GM12878 (cell line): ENCODE measurements around the gene FBXO21. TPM values are rescaled to one million over a fixed set of nuclear protein-coding genes. Genes with fewer than 3 reads are reported as not detected.

Experiments used
- ATAC-seq: fragments of 200-7000 bp; cut with Tn5 transposase; 3 replicates; pipeline ENCODE4 v1.9.1; 2020; ENCODE audit warnings: mild to moderate bottlenecking, moderate library complexity
- BruUV-seq: library from RNA; stranded (reverse); fragments of 400-500 nt; replicated peaks from 2 replicates; lab custom pipeline; 2021; lab: Mats Ljungman, UMichigan
- CTCF ChIA-PET: fragments of 300-600 bp; sonication (Branson Sonifier 250); formaldehyde crosslinking; extraction: SDS; loops from one replicate; lab custom pipeline; 2021; ENCODE audit warnings: inconsistent platforms; lab: Yijun Ruan, JAX
- POLR2A ChIA-PET: fragments of 350-600 bp; formaldehyde crosslinking; extraction: SDS; loops from one replicate; lab custom pipeline; 2021; ENCODE audit warnings: inconsistent platforms; lab: Charles Lee
- RAD21 ChIA-PET: fragments of 300-600 bp; sonication (Branson Sonifier 250); formaldehyde crosslinking; loops from one replicate; lab custom pipeline; 2023; ENCODE audit warnings: antibody characterized with exemption; ENCODE audit not compliant: unreplicated experiment; lab: Charles Lee
- SMC1A ChIA-PET: fragments of 300-600 bp; sonication (Branson Sonifier 250); formaldehyde crosslinking; loops from one replicate; lab custom pipeline; 2023; ENCODE audit not compliant: unreplicated experiment, uncharacterized antibody; lab: Charles Lee
- DNase-seq: peaks from one replicate; pipeline ENCODE4 v3.0.0-alpha.2; 2011; ENCODE audit warnings: low read depth, low spot score
- FAIRE-seq: peaks from 3 replicates; lab custom pipeline; 2011; peaks lifted over from hg19 to GRCh38; lab: Jason Lieb, UNC
- H2AFZ ChIP-seq: 2 replicates; pipeline ENCODE4 v1.6.0; 2011; ENCODE audit warnings: low read depth, low read length, control low read depth; ENCODE audit not compliant: control insufficient read depth
- H3K27ac ChIP-seq: 2 replicates; pipeline ENCODE4 v1.5.1; 2011; ENCODE audit warnings: control low read depth; ENCODE audit not compliant: control insufficient read depth, insufficient read depth
- H3K27me3 ChIP-seq, 2 experiments: replicated peaks in 1 of 2; 2 replicates each; pipeline versions ENCODE4 v1.6.0 to v1.6.1; 2011; ENCODE audit warnings: low read length in 1 of 2; ENCODE audit not compliant: control insufficient read depth in 2 of 2, insufficient read depth in 2 of 2
- H3K36me3 ChIP-seq, 2 experiments: 2 replicates each; pipeline ENCODE4 v1.5.1; 2011; ENCODE audit warnings: low read length in 1 of 2; ENCODE audit not compliant: control insufficient read depth in 2 of 2, insufficient read depth in 2 of 2
- H3K4me1 ChIP-seq: 2 replicates; pipeline ENCODE4 v1.6.1; 2011; ENCODE audit warnings: mild to moderate bottlenecking, low read length, moderate library complexity, mixed read lengths; ENCODE audit not compliant: control insufficient read depth, insufficient read depth
- H3K4me2 ChIP-seq: 2 replicates; pipeline ENCODE4 v1.6.0; 2011; ENCODE audit warnings: control low read depth; ENCODE audit not compliant: control insufficient read depth, insufficient read depth
- H3K4me3 ChIP-seq: fragments of 200-600 bp; sonication (generic); 2 replicates; pipeline ENCODE4 v1.5.1; 2016
- H3K79me2 ChIP-seq: 2 replicates; pipeline ENCODE4 v1.6.0; 2011; ENCODE audit warnings: low read length; ENCODE audit not compliant: control insufficient read depth, insufficient read depth
- H3K9ac ChIP-seq: 2 replicates; pipeline ENCODE4 v1.8.0; 2011; ENCODE audit warnings: low read length, control low read depth, mixed read lengths; ENCODE audit not compliant: control insufficient read depth, insufficient read depth
- H3K9me3 ChIP-seq: replicated peaks from 3 replicates; pipeline ENCODE4 v1.5.1; 2011; ENCODE audit warnings: mild to moderate bottlenecking, low read length; ENCODE audit not compliant: control insufficient read depth, insufficient read depth
- H4K20me1 ChIP-seq: 2 replicates; pipeline ENCODE4 v1.6.0; 2011; ENCODE audit not compliant: control insufficient read depth, insufficient read depth
- FOXM1 ChIP-seq: IDR thresholded peaks from 2 replicates; pipeline ENCODE4 v1.6.1; 2012; ENCODE audit warnings: low read depth, mild to moderate bottlenecking, inconsistent platforms, low read length, moderate library complexity
- LARP7 ChIP-seq: fragments of 450-650 bp; IDR thresholded peaks from 2 replicates; pipeline ENCODE4 v1.6.1; 2017; ENCODE audit warnings: mild to moderate bottlenecking
- PAX8 ChIP-seq: fragments of 450-650 bp; IDR thresholded peaks from 2 replicates; pipeline ENCODE4 v1.6.1; 2017; ENCODE audit warnings: mild to moderate bottlenecking, moderate library complexity
- PKNOX1 ChIP-seq: fragments of 450-650 bp; IDR thresholded peaks from 2 replicates; pipeline ENCODE4 v1.6.1; 2016; ENCODE audit warnings: mild to moderate bottlenecking
- SPI1 ChIP-seq: IDR thresholded peaks from 2 replicates; pipeline ENCODE4 v1.6.1; 2011; ENCODE audit warnings: low read depth, mild to moderate bottlenecking, low read length, moderate library complexity, borderline replicate concordance; ENCODE audit not compliant: insufficient read depth
- SRF ChIP-seq, 2 experiments: IDR thresholded peaks; 2 replicates each; pipeline ENCODE4 v1.6.1; 2011; ENCODE audit warnings: low read depth in 2 of 2, low read length in 2 of 2, mild to moderate bottlenecking in 1 of 2, moderate library complexity in 1 of 2
- SUZ12 ChIP-seq: fragments of 200-600 bp; sonication (generic); IDR thresholded peaks from one replicate; pipeline ENCODE4 v1.6.1; 2018; ENCODE audit warnings: antibody characterized with exemption, mild to moderate bottlenecking; ENCODE audit not compliant: unreplicated experiment
- WRNIP1 ChIP-seq: IDR thresholded peaks from 2 replicates; pipeline ENCODE4 v1.6.1; 2011; ENCODE audit warnings: low read depth, low read length, improper control_type of control experiment, borderline replicate concordance
- ZNF274 ChIP-seq: IDR thresholded peaks from one replicate; pipeline ENCODE4 v1.8.0; 2011; ENCODE audit not compliant: insufficient read length, insufficient read depth
- ZNF384 ChIP-seq: IDR thresholded peaks from 2 replicates; pipeline ENCODE4 v1.6.1; 2012; ENCODE audit warnings: low read depth, mild to moderate bottlenecking, low read length, improper control_type of control experiment, borderline replicate concordance
- WGBS: methylation state at CpG from one replicate; pipeline ENCODE4 v1.1.6; 2016; ENCODE audit warnings: low lambda C conversion rate; ENCODE audit not compliant: insufficient replicate concordance, insufficient coverage; ENCODE audit errors: missing lambda C conversion rate; 5-methylcytosine and 5-hydroxymethylcytosine counted together
- in situ Hi-C: fragments of 300-500 bp; cut with MboI; formaldehyde crosslinking; loops from 9 replicates; pipeline ENCODE4 v1.14.3; 2018; ENCODE audit warnings: mixed read lengths
- intact Hi-C: fragments of 100-400 bp; cut with micrococcal nuclease; formaldehyde crosslinking; loops from one replicate; pipeline ENCODE4 v1.14.2; 2022; ENCODE audit not compliant: unreplicated experiment
- polyA plus RNA-seq, 11 experiments: library from polyadenylated mRNA; depleted of rRNA in 4 of 11; unstranded in 6 of 11; stranded (reverse) in 5 of 11; fragments of >200 nt; fragmentation: Nextera tagmentation in 4 of 11; fragmentation: Illumina TruSeq in 1 of 11; extraction: Ambion mirVana in 4 of 11; extraction: Trizol in 1 of 11; gene quantifications; 1 replicate in 1 of 11; 2 replicates in 10 of 11; pipeline versions ENCODE4 v1.2.1 to v1.2.3, GENCODE V29; 2011 to 2016; ENCODE audit warnings: inconsistent platforms in 2 of 11, missing spikeins in 2 of 11, low read depth in 1 of 11
- total RNA-seq, 4 experiments: library from RNA; depleted of rRNA in 3 of 4; stranded (reverse); fragments of >200 nt in 3 of 4; fragmentation: Illumina TruSeq in 1 of 4; extraction: Trizol in 1 of 4; gene quantifications; 2 replicates each; pipeline versions ENCODE4 v1.2.1 to v1.2.3, GENCODE V29; 2013 to 2021
- TF ChIP-seq, protein P1 (sequence below): IDR thresholded peaks from 2 replicates; pipeline ENCODE4 v1.6.1; 2011; ENCODE audit warnings: low read depth, mild to moderate bottlenecking, low read length, moderate library complexity, borderline replicate concordance; ENCODE audit errors: extremely low read depth
- TF ChIP-seq, protein P2 (sequence below): fragments of 450-650 bp; IDR thresholded peaks from 2 replicates; pipeline ENCODE4 v1.6.1; 2017; ENCODE audit warnings: mild to moderate bottlenecking, moderate library complexity

FBXO21 gene
- total and polyA plus RNA-seq, 10 of the 15 experiments (the other 5 are each of a cell fraction or from before 2014, with no cell fraction given): 5.5 to 32.6 (median 18.9) TPM

DNA sequence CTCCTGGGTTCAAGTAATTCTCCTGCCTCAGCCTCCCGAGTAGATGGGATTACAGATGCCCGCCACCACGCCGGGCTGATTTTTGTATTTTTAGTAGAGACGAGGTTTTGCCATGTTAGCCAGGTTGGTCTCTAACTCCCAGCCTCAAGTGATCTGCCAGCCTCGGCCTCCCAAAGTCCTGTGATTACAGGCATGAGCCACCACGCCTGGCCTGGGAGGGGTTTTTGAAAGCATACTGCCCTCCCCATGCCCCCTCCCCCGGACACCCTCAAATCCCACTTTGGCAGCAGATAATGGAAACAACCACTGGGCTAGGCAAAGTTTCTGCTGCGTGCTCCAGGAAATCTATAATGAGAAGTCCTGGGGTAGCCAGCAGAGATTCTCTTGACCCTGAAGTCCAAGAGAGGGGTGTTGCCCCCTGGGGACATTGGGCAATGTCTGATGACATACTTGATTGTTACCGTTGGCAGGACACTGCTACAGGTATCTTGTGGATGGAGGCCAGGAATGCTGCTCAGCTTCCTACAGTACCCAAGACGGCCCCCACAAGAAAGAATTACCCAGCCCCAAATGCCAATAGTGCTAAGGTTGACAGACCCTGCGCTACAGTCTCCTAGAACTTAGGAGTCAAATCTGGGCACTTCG, 18.7 kb upstream of the FBXO21 start:
- WGBS: 25% methylated on average over 13 of the region's 13 CpGs
- ATAC-seq: no peak
- Histone ChIP-seq H3K9me3 (no peaks in the 10 kb centered on the region), H3K36me3 (no peaks in the 10 kb centered on the region), H4K20me1 (no peaks in the 10 kb centered on the region), H3K4me2 (no peak overlapping the region), H3K4me1 (no peaks in the 10 kb centered on the region), H3K79me2 (no peaks in the 10 kb centered on the region), H3K27ac (no peak overlapping the region), H3K27me3 (no peaks in the 10 kb centered on the region), H3K9ac (no peak overlapping the region), H2AFZ (no peak overlapping the region), H3K4me3 (no peak overlapping the region)
- POLR2A ChIA-PET: no interaction called here
- in situ Hi-C loops (no loop called here), intact Hi-C loops (no loop called here)
- CTCF ChIA-PET: no interaction called here
- SMC1A ChIA-PET: no interaction called here
- DNase-seq: no peak
- no TSS peak for BruUV-seq
- RAD21 ChIA-PET: no interaction called here
- no peak for FAIRE-seq
- TF ChIP-seq SUZ12 (no peak), PAX8 (no peak)

DNA sequence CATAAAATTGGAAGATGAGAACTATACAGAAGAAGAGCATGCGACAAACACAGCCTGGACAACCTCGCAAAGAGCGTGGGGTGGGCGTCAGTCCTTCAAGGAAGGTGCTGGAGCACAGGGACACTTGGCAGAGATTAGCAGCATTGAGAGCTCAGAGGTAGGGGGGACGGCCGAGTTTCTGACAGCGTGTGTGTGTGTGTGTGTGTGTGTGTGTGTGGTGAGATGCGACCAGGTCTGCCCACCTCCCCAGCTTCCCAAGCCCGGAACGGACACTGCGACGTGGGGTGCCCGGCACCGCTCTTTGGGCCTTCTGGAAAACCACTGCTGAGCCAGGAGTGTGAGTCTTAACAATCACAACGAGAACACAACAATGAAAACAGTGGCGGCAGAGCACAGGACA, 17.9 kb upstream of the FBXO21 start:
- POLR2A ChIA-PET: no interaction called here
- RAD21 ChIA-PET: no interaction called here
- H2AFZ ChIP-seq: no peak overlapping the region
- H3K4me3 ChIP-seq: no peak overlapping the region
- intact Hi-C loops: no loop called here
- no peak overlapping the region for H3K27ac ChIP-seq
- FAIRE-seq (no peak), DNase-seq (no peak), ATAC-seq (no peak)
- H3K36me3 ChIP-seq: no peaks in the 10 kb centered on the region
- H3K4me2 ChIP-seq: no peak overlapping the region
- H3K9ac ChIP-seq: no peak overlapping the region
- in situ Hi-C loops: no loop called here
- CTCF ChIA-PET: interaction anchor here (1.9 kb wide), 1 partner anchor 642 kb away, joined by 5 read pairs; no protein-coding TSS in a partner anchor
- no TSS peak for BruUV-seq
- no peaks in the 10 kb centered on the region for H3K79me2 ChIP-seq
- WGBS: 50% methylated on average over 14 of the region's 16 CpGs
- H3K4me1 ChIP-seq: no peaks in the 10 kb centered on the region
- SMC1A ChIA-PET: no interaction called here
- H4K20me1 ChIP-seq: no peaks in the 10 kb centered on the region
- H3K9me3 ChIP-seq: no peaks in the 10 kb centered on the region
- no peaks in the 10 kb centered on the region for H3K27me3 ChIP-seq
- TF ChIP-seq, protein P1, sequence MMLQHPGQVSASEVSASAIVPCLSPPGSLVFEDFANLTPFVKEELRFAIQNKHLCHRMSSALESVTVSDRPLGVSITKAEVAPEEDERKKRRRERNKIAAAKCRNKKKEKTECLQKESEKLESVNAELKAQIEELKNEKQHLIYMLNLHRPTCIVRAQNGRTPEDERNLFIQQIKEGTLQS: no peak
- no peak for TF ChIP-seq SPI1
- no peak for TF ChIP-seq ZNF384
- no peak for TF ChIP-seq ZNF274
- no peak for TF ChIP-seq LARP7
- TF ChIP-seq, protein P2, sequence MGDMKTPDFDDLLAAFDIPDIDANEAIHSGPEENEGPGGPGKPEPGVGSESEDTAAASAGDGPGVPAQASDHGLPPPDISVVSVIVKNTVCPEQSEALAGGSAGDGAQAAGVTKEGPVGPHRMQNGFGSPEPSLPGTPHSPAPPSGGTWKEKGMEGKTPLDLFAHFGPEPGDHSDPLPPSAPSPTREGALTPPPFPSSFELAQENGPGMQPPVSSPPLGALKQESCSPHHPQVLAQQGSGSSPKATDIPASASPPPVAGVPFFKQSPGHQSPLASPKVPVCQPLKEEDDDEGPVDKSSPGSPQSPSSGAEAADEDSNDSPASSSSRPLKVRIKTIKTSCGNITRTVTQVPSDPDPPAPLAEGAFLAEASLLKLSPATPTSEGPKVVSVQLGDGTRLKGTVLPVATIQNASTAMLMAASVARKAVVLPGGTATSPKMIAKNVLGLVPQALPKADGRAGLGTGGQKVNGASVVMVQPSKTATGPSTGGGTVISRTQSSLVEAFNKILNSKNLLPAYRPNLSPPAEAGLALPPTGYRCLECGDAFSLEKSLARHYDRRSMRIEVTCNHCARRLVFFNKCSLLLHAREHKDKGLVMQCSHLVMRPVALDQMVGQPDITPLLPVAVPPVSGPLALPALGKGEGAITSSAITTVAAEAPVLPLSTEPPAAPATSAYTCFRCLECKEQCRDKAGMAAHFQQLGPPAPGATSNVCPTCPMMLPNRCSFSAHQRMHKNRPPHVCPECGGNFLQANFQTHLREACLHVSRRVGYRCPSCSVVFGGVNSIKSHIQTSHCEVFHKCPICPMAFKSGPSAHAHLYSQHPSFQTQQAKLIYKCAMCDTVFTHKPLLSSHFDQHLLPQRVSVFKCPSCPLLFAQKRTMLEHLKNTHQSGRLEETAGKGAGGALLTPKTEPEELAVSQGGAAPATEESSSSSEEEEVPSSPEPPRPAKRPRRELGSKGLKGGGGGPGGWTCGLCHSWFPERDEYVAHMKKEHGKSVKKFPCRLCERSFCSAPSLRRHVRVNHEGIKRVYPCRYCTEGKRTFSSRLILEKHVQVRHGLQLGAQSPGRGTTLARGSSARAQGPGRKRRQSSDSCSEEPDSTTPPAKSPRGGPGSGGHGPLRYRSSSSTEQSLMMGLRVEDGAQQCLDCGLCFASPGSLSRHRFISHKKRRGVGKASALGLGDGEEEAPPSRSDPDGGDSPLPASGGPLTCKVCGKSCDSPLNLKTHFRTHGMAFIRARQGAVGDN: no peak
- TF ChIP-seq PKNOX1: no peak
- TF ChIP-seq SRF (IDR thresholded peaks at IDR 0.05; ENCODE audit: low read depth in 2 of 2, low read length in 2 of 2): no peak
- no peak for TF ChIP-seq WRNIP1
- no peak for TF ChIP-seq FOXM1
